SIG-M5 treated with dmso at 0.1 percent for 504 hours (cell line): ENCODE data around the gene PAX5.

Experiments used
- DNase-seq: peaks from one replicate; lab custom pipeline; 2025; ENCODE audit not compliant: unreplicated experiment; lab: John Stamatoyannopoulos, UW

PAX5 gene

GRCh38 chr9:36988848-36989247 is 45.2 kb downstream of the PAX5 start:
- DNase-seq, result no peak

GRCh38 chr9:36987891-36988290 is 46.2 kb downstream of the PAX5 start:
- no peak for DNase-seq

GRCh38 chr9:36987409-36987808 is 46.7 kb downstream of the PAX5 start:
- DNase-seq, result no peak

- no peak for DNase-seq
Observed at GRCh38 chr9:36986468-36987408, 47.3 kb downstream of the PAX5 start.

- DNase-seq, result no peak
Observed at GRCh38 chr9:36985769-36986467, 48.1 kb downstream of the PAX5 start.

GRCh38 chr9:36985061-36985768 is 48.9 kb downstream of the PAX5 start:
- no peak for DNase-seq

GRCh38 chr9:36980148-36980974 is 53.7 kb downstream of the PAX5 start:
- DNase-seq, result peak; percentile 28

- DNase-seq, result no peak
Observed at GRCh38 chr9:36976371-36977030, 57.6 kb downstream of the PAX5 start.

GRCh38 chr9:36974731-36975130 is 59.3 kb downstream of the PAX5 start:
- no peak for DNase-seq

GRCh38 chr9:36971935-36972488 is 62.1 kb downstream of the PAX5 start:
- DNase-seq, result no peak

GRCh38 chr9:36970007-36970888 is 63.8 kb downstream of the PAX5 start:
- no peak for DNase-seq

GRCh38 chr9:36969216-36969771 is 64.8 kb downstream of the PAX5 start:
- DNase-seq, result no peak

GRCh38 chr9:36968574-36969215 is 65.4 kb downstream of the PAX5 start:
- DNase-seq, result no peak

- no peak for DNase-seq
Observed at GRCh38 chr9:36967997-36968396, 66.1 kb downstream of the PAX5 start.

- no peak for DNase-seq
Observed at GRCh38 chr9:36966371-36967097, 67.5 kb downstream of the PAX5 start.

- no peak for DNase-seq
Observed at GRCh38 chr9:36964791-36965190, 69.3 kb downstream of the PAX5 start.

GRCh38 chr9:36963346-36963745 is 70.7 kb downstream of the PAX5 start:
- no peak for DNase-seq
